Endothelial cell of umbilical vein (primary cell): ENCODE measurements around the gene CAMSAP1. TPM values are rescaled to one million over a fixed set of nuclear protein-coding genes. Genes with fewer than 3 reads are reported as not detected.
A peak's percentile ranks its signal among the peaks of the same experiment; 100 is the strongest.

ENCODE experiments used
- Bru-seq: library from RNA; stranded (reverse); fragments of 400-500 nt; gene quantifications from one replicate; lab custom pipeline; 2021; lab: Mats Ljungman, UMichigan
- BruChase-seq, 2 experiments: library from RNA; stranded (reverse); fragments of 400-500 nt; gene quantifications; one replicate each; lab custom pipeline; 2021; lab: Mats Ljungman, UMichigan
- BruUV-seq: library from RNA; stranded (reverse); fragments of 400-500 nt; replicated peaks from 2 replicates; lab custom pipeline; 2021; lab: Mats Ljungman, UMichigan
- CTCF ChIA-PET: fragments of 300-600, 350-600 bp; sonication (Branson Sonifier 250); formaldehyde crosslinking; loops from one replicate; lab custom pipeline; 2021; ENCODE audit warnings: antibody characterized with exemption, inconsistent platforms; lab: Charles Lee
- POLR2A ChIA-PET: fragments of 300-600, 350-600 bp; sonication (Branson Sonifier 250); formaldehyde crosslinking; loops from one replicate; lab custom pipeline; 2021; ENCODE audit warnings: antibody characterized with exemption, inconsistent platforms; lab: Charles Lee
- DNase-seq: peaks from one replicate; pipeline ENCODE4 v3.0.0-alpha.2; 2011; ENCODE audit warnings: low read depth, low spot score
- FAIRE-seq: peaks from 2 replicates; lab custom pipeline; 2011; peaks lifted over from hg19 to GRCh38; lab: Jason Lieb, UNC
- H2AFZ ChIP-seq: 2 replicates; pipeline ENCODE4 v1.6.0; 2012; ENCODE audit warnings: low read depth, low read length, control low read depth, inconsistent platforms
- H3K27ac ChIP-seq: 2 replicates; pipeline ENCODE4 v1.5.1; 2011; ENCODE audit warnings: low read depth, mild to moderate bottlenecking, control low read depth, low read length, moderate library complexity; ENCODE audit not compliant: insufficient read depth
- H3K27me3 ChIP-seq, 2 experiments: 2 replicates each; pipeline versions ENCODE4 v1.6.0 to v1.6.1; 2011; ENCODE audit warnings: low read length in 2 of 2, mixed read lengths in 1 of 2; ENCODE audit not compliant: control insufficient read depth in 2 of 2, insufficient read depth in 2 of 2
- H3K36me3 ChIP-seq, 2 experiments: 2 replicates in 1 of 2; 3 replicates in 1 of 2; pipeline ENCODE4 v1.5.1; 2011; ENCODE audit warnings: low read length in 2 of 2, mild to moderate bottlenecking in 1 of 2, moderate library complexity in 1 of 2; ENCODE audit not compliant: control insufficient read depth in 2 of 2, insufficient read depth in 2 of 2; ENCODE audit errors: extremely low read depth in 1 of 2
- H3K4me1 ChIP-seq: 3 replicates; pipeline ENCODE4 v1.5.1; 2011; ENCODE audit warnings: mild to moderate bottlenecking, low read length; ENCODE audit not compliant: control insufficient read depth, insufficient read depth; ENCODE audit errors: extremely low read depth
- H3K4me2 ChIP-seq: 2 replicates; pipeline ENCODE4 v1.6.1; 2011; ENCODE audit warnings: low read length, control low read depth, mixed read lengths; ENCODE audit not compliant: insufficient read depth
- H3K4me3 ChIP-seq, 3 experiments: fragments of 200-600 bp in 1 of 3; sonication (generic), shearing (Covaris generic) in 1 of 3; replicated peaks in 1 of 3; 2 replicates each; pipeline ENCODE4 v1.5.1; 2011 to 2016; ENCODE audit warnings: control low read depth in 3 of 3, low read length in 3 of 3, mild to moderate bottlenecking in 2 of 3, inconsistent platforms in 1 of 3, low read depth in 1 of 3, moderate library complexity in 1 of 3; ENCODE audit not compliant: insufficient read depth in 1 of 3
- H3K79me2 ChIP-seq: 2 replicates; pipeline ENCODE4 v1.6.0; 2012; ENCODE audit warnings: low read length, inconsistent platforms; ENCODE audit not compliant: control insufficient read depth, insufficient read depth
- H3K9ac ChIP-seq: replicated peaks from 2 replicates; pipeline ENCODE3; 2011; ENCODE audit warnings: low read length, control low read depth; ENCODE audit not compliant: insufficient read depth; ENCODE audit errors: extremely low read depth
- H3K9me1 ChIP-seq: replicated peaks from 3 replicates; pipeline ENCODE4 v1.6.0; 2011; ENCODE audit warnings: mild to moderate bottlenecking, low read length; ENCODE audit not compliant: control insufficient read depth, insufficient read depth; ENCODE audit errors: extremely low read depth
- H3K9me3 ChIP-seq: replicated peaks from 2 replicates; pipeline ENCODE4 v1.5.1; 2012; ENCODE audit warnings: low read length, inconsistent platforms; ENCODE audit not compliant: control insufficient read depth, insufficient read depth
- H4K20me1 ChIP-seq: replicated peaks from 2 replicates; pipeline ENCODE3; 2011; ENCODE audit warnings: mild to moderate bottlenecking, low read length; ENCODE audit not compliant: control insufficient read depth, insufficient read depth; ENCODE audit errors: extremely low read depth
- CTCF ChIP-seq, 2 donors: IDR thresholded peaks; 1 replicate in 1 of 2; 2 replicates in 1 of 2; pipeline ENCODE4 v1.5.1; 2011; ENCODE audit warnings: low read length in 2 of 2, mild to moderate bottlenecking in 2 of 2, moderate library complexity in 2 of 2, control low read depth in 1 of 2, inconsistent platforms in 1 of 2, low read depth in 1 of 2; ENCODE audit not compliant: insufficient read depth in 1 of 2; ENCODE audit errors: extremely low read depth in 1 of 2
- EZH2 ChIP-seq: IDR thresholded peaks from 2 replicates; pipeline ENCODE4 v1.6.1; 2012; ENCODE audit warnings: borderline replicate concordance, low read depth, mild to moderate bottlenecking, moderate library complexity, low read length, inconsistent platforms; ENCODE audit not compliant: severe bottlenecking
- FOS ChIP-seq: IDR thresholded peaks from 2 replicates; pipeline ENCODE4 v1.6.1; 2011; ENCODE audit warnings: mild to moderate bottlenecking, low read length, moderate library complexity, borderline replicate concordance; ENCODE audit not compliant: insufficient read depth
- JUN ChIP-seq: IDR thresholded peaks from 2 replicates; pipeline ENCODE4 v1.6.1; 2011; ENCODE audit warnings: borderline replicate concordance, low read depth; ENCODE audit not compliant: insufficient read length, insufficient read depth
- MAX ChIP-seq: IDR thresholded peaks from 2 replicates; pipeline ENCODE4 v1.6.1; 2011; ENCODE audit not compliant: insufficient read depth, insufficient read length
- POLR2A ChIP-seq: IDR thresholded peaks from 2 replicates; pipeline ENCODE4 v1.6.1; 2012; ENCODE audit warnings: low read depth, mild to moderate bottlenecking, control low read depth, low read length
- POLR2AphosphoS5 ChIP-seq: IDR thresholded peaks from 2 replicates; pipeline ENCODE4 v1.6.1; 2012; ENCODE audit warnings: low read depth, mild to moderate bottlenecking, control low read depth, low read length, moderate library complexity; ENCODE audit not compliant: insufficient read depth
- dilution Hi-C: fragments of 300-500 bp; cut with MboI; formaldehyde crosslinking; loops from one replicate; pipeline ENCODE4 v1.15.0; 2019; ENCODE audit warnings: low sequenced_read_pairs; ENCODE audit not compliant: extremely low pct_ligation_motif_present
- intact Hi-C: fragments of 100-400 bp; cut with micrococcal nuclease; formaldehyde crosslinking; loops from one replicate; pipeline ENCODE4 v1.10.0; 2022
- long read RNA-seq: library from polyadenylated mRNA; stranded (forward); transcript quantifications from one replicate; pipeline ENCODE4 v2.0.0, GENCODE V29; 2021
- polyA minus RNA-seq, 3 experiments: library from RNA; depleted of rRNA, polyadenylated mRNA; stranded (reverse); fragments of >200 nt; gene quantifications; 1 replicate in 1 of 3; 2 replicates in 2 of 3; pipeline ENCODE4 v1.2.3, GENCODE V29; 2011
- polyA plus RNA-seq, 4 experiments: library from polyadenylated mRNA; depleted of rRNA in 3 of 4; stranded (reverse) in 3 of 4; unstranded in 1 of 4; fragments of >200 nt; gene quantifications; 2 replicates each; pipeline versions ENCODE4 v1.2.1 to v1.2.3, GENCODE V29; 2011 to 2012; ENCODE audit warnings: missing spikeins in 1 of 4
- total RNA-seq: library from RNA; stranded (reverse); gene quantifications from 2 replicates; pipeline ENCODE4 v1.2.3, GENCODE V29; 2021

CAMSAP1 gene, protein sequence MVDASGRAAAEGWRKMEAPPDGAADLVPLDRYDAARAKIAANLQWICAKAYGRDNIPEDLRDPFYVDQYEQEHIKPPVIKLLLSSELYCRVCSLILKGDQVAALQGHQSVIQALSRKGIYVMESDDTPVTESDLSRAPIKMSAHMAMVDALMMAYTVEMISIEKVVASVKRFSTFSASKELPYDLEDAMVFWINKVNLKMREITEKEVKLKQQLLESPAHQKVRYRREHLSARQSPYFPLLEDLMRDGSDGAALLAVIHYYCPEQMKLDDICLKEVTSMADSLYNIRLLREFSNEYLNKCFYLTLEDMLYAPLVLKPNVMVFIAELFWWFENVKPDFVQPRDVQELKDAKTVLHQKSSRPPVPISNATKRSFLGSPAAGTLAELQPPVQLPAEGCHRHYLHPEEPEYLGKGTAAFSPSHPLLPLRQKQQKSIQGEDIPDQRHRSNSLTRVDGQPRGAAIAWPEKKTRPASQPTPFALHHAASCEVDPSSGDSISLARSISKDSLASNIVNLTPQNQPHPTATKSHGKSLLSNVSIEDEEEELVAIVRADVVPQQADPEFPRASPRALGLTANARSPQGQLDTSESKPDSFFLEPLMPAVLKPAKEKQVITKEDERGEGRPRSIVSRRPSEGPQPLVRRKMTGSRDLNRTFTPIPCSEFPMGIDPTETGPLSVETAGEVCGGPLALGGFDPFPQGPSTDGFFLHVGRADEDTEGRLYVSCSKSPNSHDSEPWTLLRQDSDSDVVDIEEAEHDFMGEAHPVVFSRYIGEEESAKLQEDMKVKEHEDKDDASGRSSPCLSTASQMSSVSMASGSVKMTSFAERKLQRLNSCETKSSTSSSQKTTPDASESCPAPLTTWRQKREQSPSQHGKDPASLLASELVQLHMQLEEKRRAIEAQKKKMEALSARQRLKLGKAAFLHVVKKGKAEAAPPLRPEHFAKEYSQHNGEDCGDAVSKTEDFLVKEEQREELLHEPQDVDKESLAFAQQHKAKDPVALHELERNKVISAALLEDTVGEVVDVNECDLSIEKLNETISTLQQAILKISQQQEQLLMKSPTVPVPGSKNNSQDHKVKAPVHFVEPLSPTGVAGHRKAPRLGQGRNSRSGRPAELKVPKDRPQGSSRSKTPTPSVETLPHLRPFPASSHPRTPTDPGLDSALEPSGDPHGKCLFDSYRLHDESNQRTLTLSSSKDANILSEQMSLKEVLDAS (N-terminal part only)
- 25.5 and 30.6 TPM in 2 replicates for total RNA-seq
- polyA plus RNA-seq = 8.1 and 8.2 TPM in 2 replicates
- polyA plus RNA-seq (2011; cell fraction: cytosol; rRNA removed) = 9.7 and 9.9 TPM in 2 replicates
- 16.6 and 16.8 TPM in 2 replicates for polyA plus RNA-seq (2011; cell fraction: nucleus; rRNA removed)
- polyA plus RNA-seq (2012) = 16.2 and 17.5 TPM in 2 replicates
- 15.5 and 17.0 TPM in 2 replicates for polyA minus RNA-seq
- polyA minus RNA-seq (2011; cell fraction: cytosol; rRNA and poly(A)+ RNA removed) = 72.9 TPM
- polyA minus RNA-seq (2011; cell fraction: nucleus; rRNA and poly(A)+ RNA removed) = 13.3 and 15.1 TPM in 2 replicates
- percentile 79 among the genes with signal in this experiment for Bru-seq, nascent RNA
- percentile 83 among the genes with signal in this experiment for BruChase-seq, experiment 1, labeled RNA remaining after a 6-hour chase
- BruChase-seq, experiment 2, labeled RNA remaining after a 2-hour chase = percentile 80 among the genes with signal in this experiment
- long read RNA-seq, full-length matches to known transcripts = 1 of 20 reads
- long read RNA-seq, partial matches to known transcripts = 8 of 20 reads
- long read RNA-seq, other reads (novel, unspliced or antisense) = 11 of 20 reads

DNA sequence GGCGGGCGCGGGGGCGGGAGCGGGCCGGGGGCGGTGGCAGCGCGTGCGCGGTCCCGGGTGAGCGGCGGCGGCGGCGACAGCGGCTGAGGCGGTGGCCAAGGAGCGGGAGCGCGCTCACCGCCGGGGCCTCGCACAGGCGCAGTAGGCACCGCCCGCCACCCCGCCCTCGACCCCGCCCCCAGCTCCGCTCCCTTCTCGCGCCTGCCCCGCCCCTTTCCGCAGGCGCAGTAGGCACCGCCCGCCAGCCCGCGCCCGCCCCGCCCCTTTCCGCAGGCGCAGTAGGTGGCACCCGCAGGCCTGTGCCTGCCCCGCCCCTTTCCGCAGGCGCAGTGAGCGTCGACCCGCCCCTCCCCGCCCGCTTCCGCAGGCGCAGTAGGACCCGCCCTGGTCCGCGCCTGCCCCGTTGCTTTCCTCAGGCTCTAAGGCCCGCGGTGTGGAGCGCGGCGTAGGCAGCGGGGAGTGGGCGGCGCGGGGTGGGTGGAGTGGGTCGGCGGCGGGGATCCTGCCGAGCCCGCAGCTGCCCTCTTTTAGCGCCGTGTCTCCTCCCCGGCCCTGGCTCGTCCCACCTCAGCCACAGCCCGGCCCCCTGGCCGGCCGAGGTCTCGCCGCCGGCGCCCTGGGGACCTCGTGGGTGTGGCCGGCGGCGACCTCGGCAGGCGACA lies at the start of gene CAMSAP1:
CAMSAP1 (minus strand) TSS at position 116 of the 662 bp plus-strand sequence. CDS start 387 bp downstream, outside the sequence.
- Histone ChIP-seq H3K79me2 (peaks cover 74% of the 10 kb centered on the region), H3K27ac (peak within 1 kb of the TSS; percentile 45), H3K27me3 (no peaks in the 10 kb centered on the region), H3K36me3 (peaks cover 2 to 3% of the 10 kb centered on the region in 2 experiments), H3K9me3 (no peaks in the 10 kb centered on the region), H3K4me3 (peak within 1 kb of the TSS; percentile 42 to 84 (median 73)), H3K4me1 (peaks cover 36% of the 10 kb centered on the region), H2AFZ (peak within 1 kb of the TSS; percentile 61), H4K20me1 (no peaks in the 10 kb centered on the region), H3K9me1 (no peaks in the 10 kb centered on the region), H3K9ac (peak within 1 kb of the TSS; percentile 61), H3K4me2 (peak within 1 kb of the TSS; percentile 99)
- ChIA-PET POLR2A (interaction anchor here (0.7 kb wide), 1 partner anchor 23 kb away, joined by 3 read pairs; no protein-coding TSS in a partner anchor), CTCF (interaction anchor here (0.6 to 1.7 kb wide), 2 partner anchors 43 to 375 kb away, joined by 3 to 8 read pairs; no protein-coding TSS in a partner anchor)
- DNase-seq (peak; percentile 95), FAIRE-seq (peak; percentile 94)
- dilution Hi-C loops (no loop called here), intact Hi-C loops (loop anchor here (1.0 to 2.0 kb wide), 4 partner anchors 53 to 211 kb away; partner anchors contain the start of genes TMEM250 and UBAC1)
- no TSS peak for BruUV-seq
- TF ChIP-seq FOS (no peak), POLR2A (peak; percentile 45), JUN (no peak), POLR2AphosphoS5 (peak; percentile 39), MAX (no peak), CTCF (IDR thresholded peaks at IDR 0.05; ENCODE audit: extremely low read depth in 1 of 2, insufficient read depth in 1 of 2, low read depth in 1 of 2, low read length in 2 of 2) (no peak), EZH2 (no peak)
